ENCODE results near the gene SNCG.
"Not testable (repeated sequence)": the region's sequence is repeated elsewhere in the genome, so short reads cannot be mapped to it uniquely, and the experiment has no call there.

SNCG gene

GRCh38 chr10:86958116-86958900, at the start of gene SNCG:
Gene SNCG, plus strand, starts transcription at chr10:86958599. Its CDS starts 99 bp downstream, at chr10:86958698.
- no peak for DNase-seq (ENCODE audit: low read depth in 2 of 3, low spot score in 1 of 3)

DNA sequence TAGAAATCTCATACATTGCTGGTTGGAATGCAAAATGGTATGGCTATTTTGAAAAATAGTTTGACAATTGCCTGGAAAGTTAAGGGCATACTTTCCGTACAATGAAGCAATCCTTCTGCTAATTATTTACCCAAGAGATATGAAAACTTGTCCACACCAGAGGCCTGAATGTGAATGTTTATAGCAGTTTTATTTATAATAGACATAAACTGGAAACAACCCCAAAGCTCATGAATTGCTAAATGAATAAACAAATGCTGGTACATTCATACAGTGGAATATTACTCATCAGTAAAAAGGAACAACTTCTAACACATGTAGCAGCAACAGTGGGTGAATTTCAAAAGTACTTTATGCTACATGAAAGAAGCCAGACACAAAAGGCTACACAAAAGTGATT, 43.7 kb upstream of the SNCG start:
- DNase-seq (ENCODE audit: low read depth in 2 of 3, low spot score in 1 of 3): no peak

GRCh38 chr10:86918022-86918471, 40.4 kb upstream of the SNCG start:
- DNase-seq (ENCODE audit: low read depth in 2 of 3, low spot score in 1 of 3): no peak

- DNase-seq (ENCODE audit: low read depth in 2 of 3, low spot score in 1 of 3): no peak
Measured at GRCh38 chr10:86922553-86922961, 35.8 kb upstream of the SNCG start.

DNA sequence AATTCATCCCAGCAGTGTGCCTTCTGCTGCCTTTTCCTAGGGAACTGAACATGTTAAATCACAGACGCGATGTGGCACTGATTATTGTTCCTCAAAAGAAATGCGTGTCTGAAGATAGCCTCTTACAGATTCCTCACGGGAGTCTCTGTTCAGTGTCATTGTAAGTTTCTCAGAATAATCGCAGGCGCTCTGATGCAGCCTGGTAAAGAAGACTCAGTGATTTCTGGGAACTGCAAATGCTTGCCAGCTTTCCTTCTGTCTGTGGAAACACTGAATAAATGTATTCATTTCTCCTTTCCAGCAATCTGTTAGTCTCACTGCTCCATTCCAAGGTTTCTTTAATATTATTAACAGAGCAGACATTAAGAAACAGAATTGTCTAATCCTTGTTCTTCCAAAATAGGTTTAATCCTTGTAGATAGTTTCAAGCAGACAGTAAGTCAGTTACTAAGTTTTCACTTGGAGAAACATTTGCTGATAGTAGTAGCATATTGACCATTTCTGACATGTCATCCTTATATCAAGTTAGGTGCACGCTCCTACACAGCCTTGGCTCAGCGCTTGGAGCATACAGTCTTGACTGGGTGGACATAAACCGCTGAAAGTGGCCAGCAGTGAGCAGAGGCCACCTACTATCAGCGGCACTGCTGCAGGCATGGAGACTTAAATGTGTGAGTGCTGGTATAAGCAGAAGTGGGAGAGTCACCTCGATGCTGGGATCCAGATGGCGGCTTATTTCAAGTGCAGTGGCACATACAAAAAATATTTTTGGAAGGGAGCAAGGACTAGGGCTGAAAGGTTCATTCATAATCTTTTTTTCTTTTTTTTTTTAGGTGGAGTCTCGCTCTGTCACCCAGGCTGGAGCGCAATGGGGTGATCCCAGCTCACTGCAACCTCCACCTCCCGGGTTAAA, 28.7 kb upstream of the SNCG start:
- DNase-seq (ENCODE audit: low read depth in 2 of 3, low spot score in 1 of 3): no peak

- no peak for DNase-seq (ENCODE audit: low read depth in 2 of 3, low spot score in 1 of 3)
Measured at GRCh38 chr10:86931872-86932271, 26.5 kb upstream of the SNCG start.

DNA sequence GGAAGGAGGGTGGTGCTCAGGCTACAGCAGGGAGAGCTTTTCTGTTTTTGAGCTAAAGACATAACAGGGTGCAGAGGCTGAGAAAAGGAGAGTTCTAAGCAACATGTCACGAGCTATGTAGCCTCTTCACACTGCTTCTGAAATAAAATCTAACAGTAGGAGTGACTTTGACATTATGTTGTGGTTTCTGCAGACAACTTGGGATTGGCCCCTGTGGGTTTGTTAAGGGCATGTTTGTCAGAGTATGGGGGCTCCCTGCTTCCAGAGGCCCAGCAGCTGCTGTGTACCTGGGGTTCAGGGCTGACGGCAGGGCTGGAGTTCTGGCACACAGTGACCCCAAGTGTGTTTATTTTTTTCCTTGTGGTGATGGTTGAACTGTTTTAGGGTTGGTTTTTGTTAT, 25.7 kb upstream of the SNCG start:
- DNase-seq (ENCODE audit: low read depth in 2 of 3, low spot score in 1 of 3): no peak

- DNase-seq (ENCODE audit: low read depth in 2 of 3, low spot score in 1 of 3): not testable (repeated sequence)
Measured at GRCh38 chr10:86934162-86934711, 24.2 kb upstream of the SNCG start.

- DNase-seq (ENCODE audit: low read depth in 2 of 3, low spot score in 1 of 3): no peak
Measured at GRCh38 chr10:86936661-86937501, 21.5 kb upstream of the SNCG start.

DNA sequence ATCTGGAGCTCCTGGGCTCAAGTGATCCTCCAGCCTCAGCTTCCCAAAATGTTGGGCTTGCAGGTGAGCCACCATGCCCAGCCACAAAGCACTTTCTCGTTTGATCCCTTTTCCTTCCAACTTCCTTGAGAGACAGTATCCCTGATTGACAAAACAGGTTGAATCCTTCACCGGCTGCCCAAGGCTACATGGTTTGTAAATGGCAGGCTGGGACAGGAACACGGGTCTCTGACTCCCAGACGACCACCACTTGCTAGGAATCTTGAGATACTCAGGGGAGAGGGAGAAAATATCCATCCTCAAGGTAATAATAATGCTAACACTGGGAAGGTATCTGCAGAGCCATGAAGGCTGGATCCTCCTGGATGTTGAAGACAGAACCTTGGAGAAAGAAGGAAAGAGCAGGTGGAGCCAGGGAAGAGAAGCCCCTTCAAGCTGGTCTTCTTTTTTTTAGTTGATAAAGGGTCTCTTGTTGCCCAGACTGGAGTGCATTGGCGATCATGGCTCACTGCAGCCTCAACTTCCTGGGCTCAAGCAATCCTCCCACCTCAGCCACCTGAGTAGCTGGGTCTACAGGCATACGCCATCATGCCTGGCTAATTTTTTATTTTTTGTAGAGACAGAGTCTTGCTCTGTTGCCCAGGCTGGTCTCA, 20.8 kb upstream of the SNCG start:
- no peak for DNase-seq (ENCODE audit: low read depth in 2 of 3, low spot score in 1 of 3)

GRCh38 chr10:86938260-86938659, 20.1 kb upstream of the SNCG start:
- no peak for DNase-seq (ENCODE audit: low read depth in 2 of 3, low spot score in 1 of 3)

DNA sequence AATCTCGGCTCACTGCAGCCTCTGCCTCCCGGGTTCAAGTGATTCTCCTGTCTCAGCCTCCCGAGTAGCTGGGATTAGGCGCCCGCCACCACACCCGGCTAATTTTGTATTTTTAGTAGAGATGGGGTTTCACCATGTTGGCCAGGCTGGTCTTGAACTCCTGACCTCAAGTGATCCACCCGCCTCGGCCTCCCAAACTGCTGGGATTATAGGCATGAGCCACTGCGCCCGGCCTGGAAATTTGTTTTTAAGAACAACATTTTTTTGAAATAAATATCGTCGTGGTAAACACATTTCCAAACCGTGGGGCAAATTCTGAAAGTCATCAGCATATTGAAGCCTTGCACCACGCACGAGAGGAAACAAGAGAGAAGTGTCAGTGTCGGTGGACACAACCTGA, 18.3 kb upstream of the SNCG start:
- DNase-seq (ENCODE audit: low read depth in 2 of 3, low spot score in 1 of 3): not testable (repeated sequence)

DNA sequence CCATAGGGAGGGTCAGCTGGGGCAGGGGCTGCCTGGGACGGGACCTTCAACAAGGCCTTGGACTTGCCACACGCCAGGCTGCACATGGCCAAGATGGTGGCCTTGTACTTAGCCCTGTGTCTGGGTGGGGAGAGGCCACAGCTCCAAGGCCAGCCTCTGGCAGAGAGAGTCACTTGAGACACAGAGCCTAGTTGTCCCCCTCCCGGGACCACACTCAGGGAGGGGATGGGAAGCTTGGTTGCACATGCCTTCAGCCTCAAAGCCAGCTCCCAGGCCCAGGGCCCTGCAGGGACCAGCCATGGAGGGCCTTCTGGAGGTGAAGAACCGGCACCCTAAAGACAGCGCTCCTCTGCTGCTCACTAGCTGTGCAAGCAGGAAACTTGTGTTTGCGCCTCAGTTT, 17.7 kb upstream of the SNCG start:
- DNase-seq (ENCODE audit: low read depth in 2 of 3, low spot score in 1 of 3): no peak

DNA sequence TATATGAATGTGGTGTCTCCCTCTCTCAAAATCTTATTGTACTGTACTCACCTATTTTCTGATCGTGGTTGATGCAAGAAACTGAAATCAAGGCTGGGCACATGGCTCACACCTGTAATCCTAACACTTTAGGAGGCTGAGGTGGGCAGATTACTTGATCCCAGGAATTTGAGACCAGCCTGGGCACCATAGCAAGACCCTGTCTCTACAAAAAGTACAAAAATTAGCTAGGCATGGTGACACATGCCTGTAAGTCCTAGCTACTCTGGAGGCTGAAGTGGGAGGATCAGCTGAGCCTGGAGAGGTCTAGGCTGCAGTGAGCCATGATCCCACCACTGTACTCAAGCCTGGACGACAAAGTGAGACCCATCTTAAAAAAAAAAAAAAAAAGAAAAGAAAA, 17.0 kb upstream of the SNCG start:
- DNase-seq (ENCODE audit: low read depth in 2 of 3, low spot score in 1 of 3): no peak

- no peak for DNase-seq (ENCODE audit: low read depth in 2 of 3, low spot score in 1 of 3)
Measured at GRCh38 chr10:86941991-86942421, 16.4 kb upstream of the SNCG start.

DNA sequence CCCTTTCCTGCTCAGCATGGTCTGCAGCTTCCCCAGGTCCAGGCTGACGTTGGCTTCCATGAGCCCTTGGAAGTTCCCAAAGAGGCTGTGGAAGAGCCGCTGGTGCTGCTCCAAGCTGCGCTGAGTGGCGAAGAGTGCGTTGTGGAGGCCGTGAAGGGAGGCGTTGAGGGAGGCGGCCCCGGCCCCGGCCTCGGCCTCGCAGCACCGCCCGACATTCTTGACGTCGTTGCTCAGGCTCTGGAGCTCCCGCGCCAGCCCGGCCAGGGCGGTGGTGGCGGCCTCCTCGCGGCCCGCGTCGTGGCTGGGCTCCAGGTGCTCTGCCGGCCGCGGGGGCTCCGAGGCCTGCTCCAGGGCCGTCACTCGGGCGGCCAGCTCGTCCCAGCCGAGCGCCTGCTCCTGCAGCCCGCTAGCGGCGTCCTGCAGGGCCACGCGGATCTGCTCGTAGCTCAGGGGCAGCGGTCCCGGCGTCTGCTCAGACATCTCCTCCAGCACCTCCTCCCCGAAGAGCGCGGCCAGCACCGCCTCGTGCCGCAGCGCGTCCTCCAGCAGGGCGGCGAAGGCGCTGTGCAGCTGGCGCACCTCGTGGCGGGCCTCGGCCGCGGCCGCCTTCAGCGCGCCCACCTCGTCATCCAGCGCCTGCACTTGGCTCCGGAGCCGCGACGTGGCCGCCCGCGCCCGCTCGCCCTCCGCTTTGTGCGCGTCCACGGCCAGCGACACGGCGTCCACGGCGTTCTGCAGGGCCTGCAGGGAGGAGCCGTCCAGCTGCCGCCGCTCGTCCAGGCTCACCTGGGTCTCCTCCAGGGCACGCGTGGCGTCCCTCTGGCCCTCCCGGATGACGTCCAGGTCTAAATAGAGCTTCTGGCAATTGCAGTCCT, 15.7 kb upstream of the SNCG start:
- DNase-seq (ENCODE audit: low read depth in 2 of 3, low spot score in 1 of 3): no peak

DNA sequence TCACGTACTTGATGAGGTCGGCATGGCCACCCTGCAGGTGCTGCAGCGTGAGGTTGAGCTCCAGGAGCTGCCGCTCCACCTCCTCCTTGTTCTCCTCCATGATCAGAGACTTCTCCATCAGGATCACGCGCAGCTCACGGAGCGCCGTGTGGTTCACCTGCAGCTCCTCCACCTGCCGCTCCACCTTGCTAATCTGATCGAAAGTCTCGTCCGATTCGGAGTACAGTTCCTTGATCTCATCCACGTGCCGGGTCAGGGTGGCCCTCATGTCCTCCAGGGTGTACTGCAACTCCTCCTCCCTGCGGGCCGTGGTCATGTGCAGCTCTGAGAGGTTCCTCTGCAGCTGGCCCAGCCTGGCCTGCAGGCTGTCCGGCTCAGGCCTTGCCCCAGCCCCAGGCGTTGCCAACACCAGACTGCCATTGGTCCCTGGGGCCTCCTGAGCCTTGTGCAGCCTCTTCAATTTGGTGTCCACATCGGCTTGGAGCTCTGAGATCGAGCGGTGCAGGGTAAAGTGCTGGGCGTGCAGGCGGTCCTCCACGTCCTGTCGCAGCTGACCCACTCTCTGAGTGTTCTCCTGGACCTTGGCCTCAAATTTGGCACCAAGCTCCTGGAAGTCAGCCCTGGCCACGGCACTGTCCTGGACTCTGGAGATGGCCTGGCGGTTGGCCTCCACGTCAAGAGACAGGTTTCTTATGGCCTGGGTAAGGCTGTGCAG, 14.9 kb upstream of the SNCG start:
- no peak for DNase-seq (ENCODE audit: low read depth in 2 of 3, low spot score in 1 of 3)

DNA sequence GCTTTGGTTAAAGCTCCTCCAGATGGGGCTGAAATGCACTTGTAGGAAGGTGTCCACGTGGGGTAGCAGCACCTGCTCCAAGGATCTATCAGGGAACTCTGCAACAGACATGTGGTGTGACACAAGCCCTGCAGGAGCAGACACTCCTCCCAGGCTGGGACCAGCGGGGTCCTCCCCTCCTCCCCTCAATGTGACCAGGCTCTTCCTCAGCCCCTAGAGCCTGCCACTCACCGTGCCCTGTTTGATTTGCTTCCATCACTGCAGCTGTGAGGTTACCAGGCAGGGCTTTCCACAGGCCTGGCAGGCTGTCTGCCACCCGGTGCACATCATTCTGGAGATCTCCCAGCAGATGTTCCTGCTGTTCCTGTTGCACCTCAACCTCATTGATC, 14.4 kb upstream of the SNCG start:
- no peak for DNase-seq (ENCODE audit: low read depth in 2 of 3, low spot score in 1 of 3)

DNA sequence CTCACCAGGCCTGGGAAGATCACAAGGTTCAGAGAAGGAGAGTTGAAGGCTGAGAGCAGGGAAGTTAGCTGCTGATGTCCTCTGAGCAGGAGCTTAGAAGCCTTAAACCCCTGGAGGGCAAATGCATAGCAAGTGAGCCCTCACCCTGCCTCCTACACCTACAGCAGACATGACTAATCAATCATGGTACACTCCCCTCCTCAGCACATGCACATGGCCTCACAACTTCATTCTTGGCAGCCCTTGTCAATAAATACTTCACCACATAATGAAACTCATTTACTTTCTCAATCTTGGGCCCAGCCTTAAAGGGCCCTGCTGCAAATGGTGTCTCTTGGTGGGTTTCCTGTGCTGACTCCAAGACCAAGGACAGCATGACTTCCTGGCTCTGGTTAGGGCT, 13.9 kb upstream of the SNCG start:
- DNase-seq (ENCODE audit: low read depth in 2 of 3, low spot score in 1 of 3): no peak

All from stimulated activated CD4-positive, alpha-beta T cell treated with anti-CD3 and anti-CD28 coated beads, Interleukin-12 subunit alpha, Interleukin-12 subunit beta, amount 100 ng/mL, for 48 hours (primary cell).